NT2/D1 (cell line): ENCODE data around the gene MEF2B.
"Not testable (repeated sequence)": the region's sequence is repeated elsewhere in the genome, so short reads cannot be mapped to it uniquely, and the experiment has no call there.

ENCODE experiments used
- DNase-seq: peaks from one replicate; pipeline ENCODE4 v3.0.0-alpha.2; 2011; ENCODE audit warnings: low read depth, low spot score
- H3K27me3 ChIP-seq: 2 replicates; pipeline ENCODE4 v1.6.0; 2011; ENCODE audit warnings: mild to moderate bottlenecking; ENCODE audit not compliant: insufficient read length, insufficient read depth
- H3K36me3 ChIP-seq: 2 replicates; pipeline ENCODE4 v1.6.1; 2011; ENCODE audit warnings: mild to moderate bottlenecking, low read length, mixed read lengths; ENCODE audit not compliant: insufficient read depth, insufficient read length
- H3K4me1 ChIP-seq: 2 replicates; pipeline ENCODE4 v1.5.1; 2011; ENCODE audit not compliant: insufficient read depth, insufficient read length
- H3K4me3 ChIP-seq: 2 replicates; pipeline ENCODE4 v1.5.1; 2011; ENCODE audit warnings: low read depth; ENCODE audit not compliant: insufficient read length
- H3K9ac ChIP-seq: 2 replicates; pipeline ENCODE4 v1.6.0; 2011; ENCODE audit warnings: low read depth; ENCODE audit not compliant: insufficient read length
- H3K9me3 ChIP-seq: 2 replicates; pipeline ENCODE4 v1.5.1; 2011; ENCODE audit warnings: mild to moderate bottlenecking, low read length; ENCODE audit not compliant: insufficient read depth
- SUZ12 ChIP-seq: IDR thresholded peaks from 2 replicates; pipeline ENCODE4 v1.6.1; 2011; ENCODE audit not compliant: insufficient read length, insufficient read depth; ENCODE audit errors: extremely low read depth
- YY1 ChIP-seq: IDR thresholded peaks from 2 replicates; pipeline ENCODE4 v1.6.1; 2011; ENCODE audit not compliant: insufficient read length, insufficient read depth
- ZNF274 ChIP-seq: IDR thresholded peaks from 2 replicates; pipeline ENCODE4 v1.6.1; 2011; ENCODE audit warnings: mild to moderate bottlenecking, low read depth, low read length

MEF2B gene

DNA sequence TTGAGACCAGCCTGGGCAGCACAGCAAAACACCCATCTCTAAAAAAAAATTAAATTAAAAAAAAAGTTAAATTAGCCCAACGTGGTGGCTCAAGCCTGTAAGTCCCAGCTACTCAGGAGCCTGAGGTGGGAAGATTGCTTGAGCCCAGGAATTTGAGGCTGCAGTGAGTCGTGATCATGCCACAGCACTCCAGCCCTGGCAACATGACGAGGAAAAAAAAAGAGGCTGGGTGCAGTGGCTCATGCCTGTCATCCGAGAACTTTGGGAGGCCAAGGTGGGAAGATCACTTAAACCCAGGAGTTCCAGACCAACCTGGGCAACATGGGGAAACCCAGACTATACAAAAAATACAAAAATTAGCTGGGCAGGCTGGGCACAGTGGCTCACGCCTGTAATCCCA lies 29.6 kb downstream of the MEF2B start:
- DNase-seq: no peak

GRCh38 chr19:19139876-19140229 lies 30.2 kb downstream of the MEF2B start:
- no peak for DNase-seq
- TF ChIP-seq ZNF274: no peak
- no peak for TF ChIP-seq SUZ12
- no peak for TF ChIP-seq YY1
- H3K9me3 ChIP-seq: no peaks in the 10 kb centered on the region
- H3K4me3 ChIP-seq: no peak overlapping the region
- peaks cover 19% of the 10 kb centered on the region for H3K27me3 ChIP-seq
- H3K9ac ChIP-seq: no peak overlapping the region
- H3K4me1 ChIP-seq: peaks cover 2% of the 10 kb centered on the region
- H3K36me3 ChIP-seq: no peaks in the 10 kb centered on the region

More for the DNA sequence above, 29.6 kb downstream of the MEF2B start:
- TF ChIP-seq YY1 (no peak), ZNF274 (no peak), SUZ12 (no peak)
- H3K4me1 ChIP-seq: peaks cover 2% of the 10 kb centered on the region
- H3K27me3 ChIP-seq: peaks cover 19% of the 10 kb centered on the region
- H3K9ac ChIP-seq: no peak overlapping the region
- H3K36me3 ChIP-seq: no peaks in the 10 kb centered on the region
- H3K9me3 ChIP-seq: no peaks in the 10 kb centered on the region
- H3K4me3 ChIP-seq: no peak overlapping the region

DNA sequence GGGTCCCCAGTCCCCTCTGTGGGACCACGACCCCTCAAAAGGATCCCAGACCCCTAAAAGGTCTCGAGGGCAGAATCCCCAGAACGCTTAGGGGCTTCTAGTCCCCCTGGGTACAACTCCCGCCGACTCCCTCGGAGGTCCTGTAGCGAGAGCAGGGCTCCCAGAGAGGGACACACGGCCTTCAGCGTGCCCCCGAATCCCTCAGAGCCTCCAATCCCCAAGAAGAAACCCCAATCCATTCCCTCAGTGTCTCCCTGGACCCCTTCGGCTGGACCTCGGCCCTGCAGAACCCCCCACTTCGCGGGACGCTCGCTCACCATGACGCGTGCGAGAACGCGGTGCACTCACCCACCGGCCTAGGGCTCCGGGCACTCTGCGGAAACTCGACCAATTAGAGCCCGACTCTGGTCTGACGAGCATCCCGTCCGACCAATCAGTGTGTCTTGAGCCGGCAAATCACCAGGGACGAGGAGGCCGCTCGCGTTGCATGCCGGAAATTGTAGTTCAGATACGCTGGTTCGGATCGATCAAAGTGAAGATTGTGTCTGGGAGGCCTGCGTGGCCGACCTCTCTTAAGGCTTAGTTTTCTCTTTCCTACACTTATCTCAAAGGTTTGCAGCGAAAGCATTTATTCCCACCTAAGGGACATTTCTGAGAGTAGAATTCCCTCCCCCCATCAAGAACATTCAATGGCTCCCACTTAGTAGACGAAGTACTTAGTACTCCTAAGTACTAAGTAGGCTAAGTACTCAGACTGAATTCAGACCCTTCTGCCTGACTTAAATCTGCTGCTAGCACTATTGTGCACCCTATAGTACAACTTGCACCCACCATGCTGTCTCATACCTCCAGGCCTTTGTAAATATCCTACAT lies 31.7 kb downstream of the MEF2B start, which contains the start of gene TMEM161A:
Gene TMEM161A, minus strand, starts transcription at position 370 of the 873 bp plus-strand sequence. Its CDS starts 50 bp downstream, at position 320.
- peaks cover 3% of the 10 kb centered on the region for H3K36me3 ChIP-seq
- peaks cover 19% of the 10 kb centered on the region for H3K27me3 ChIP-seq
- peaks cover 2% of the 10 kb centered on the region for H3K4me1 ChIP-seq
- TF ChIP-seq ZNF274: no peak
- TF ChIP-seq SUZ12: no peak
- no peak for TF ChIP-seq YY1
- DNase-seq: peak; percentile 98
- peak within 1 kb of the TSS; percentile 95 for H3K9ac ChIP-seq
- peaks cover under 1% of the 10 kb centered on the region; the same call in 1 of the 2 replicates for H3K9me3 ChIP-seq
- peak within 1 kb of the TSS; percentile 82 for H3K4me3 ChIP-seq

- Histone ChIP-seq H3K4me1 (peaks cover 2% of the 10 kb centered on the region), H3K4me3 (peak overlapping the region; percentile 82), H3K36me3 (peaks cover 8% of the 10 kb centered on the region), H3K9me3 (peaks cover 7% of the 10 kb centered on the region; the same call in 1 of the 2 replicates), H3K27me3 (peaks cover 19% of the 10 kb centered on the region), H3K9ac (peak overlapping the region; percentile 95)
- TF ChIP-seq ZNF274 (no peak), SUZ12 (no peak), YY1 (no peak)
- DNase-seq: no peak
Observed at GRCh38 chr19:19137556-19138108, 32.4 kb downstream of the MEF2B start.

DNA sequence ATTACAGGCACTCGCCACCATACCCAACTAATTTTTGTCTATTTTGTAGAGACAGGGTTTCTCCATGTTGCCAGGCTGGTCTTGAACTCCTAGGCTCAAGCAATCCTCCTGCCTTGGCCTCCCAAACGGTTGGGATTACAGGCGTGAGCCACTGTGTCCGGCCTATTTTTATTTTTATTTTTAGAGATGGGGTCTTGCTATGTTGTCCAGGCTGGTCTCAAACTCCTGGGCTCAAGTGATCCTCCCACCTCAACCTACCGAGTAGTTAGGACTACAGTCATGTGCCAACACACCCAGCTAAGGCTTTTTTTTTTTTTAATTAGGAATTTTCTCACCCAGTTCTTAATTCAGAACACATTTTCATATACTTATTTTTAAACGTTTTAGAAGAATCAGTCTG lies 34.4 kb downstream of the MEF2B start:
- not testable (repeated sequence) for DNase-seq
- peaks cover 18% of the 10 kb centered on the region; the same call in 1 of the 2 replicates for H3K9me3 ChIP-seq

DNA sequence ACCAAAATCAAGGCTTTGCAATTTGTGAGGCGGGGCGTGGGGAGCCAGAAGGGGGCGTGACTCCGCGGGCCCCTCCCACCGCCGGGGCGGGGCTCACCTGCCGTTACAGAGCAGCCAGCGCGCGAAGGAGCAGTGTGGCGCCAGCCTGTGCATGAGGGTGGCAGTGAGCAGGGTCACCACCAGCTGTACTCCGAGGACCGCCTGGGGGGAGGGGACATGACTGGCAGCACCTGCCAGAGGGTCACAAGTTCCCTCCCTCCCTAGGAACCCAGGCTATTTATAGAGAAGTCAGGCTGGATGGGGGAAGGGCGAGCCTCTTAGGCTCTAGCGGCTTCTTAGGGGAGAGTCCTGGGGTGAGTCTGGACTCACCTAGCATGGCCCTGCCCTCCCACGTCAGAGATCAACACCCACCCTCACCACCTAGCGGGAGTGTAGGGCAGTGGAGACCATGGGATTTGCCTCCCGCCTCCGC lies 35.3 kb downstream of the MEF2B start:
- no peak for DNase-seq
- peaks cover 2% of the 10 kb centered on the region for H3K4me1 ChIP-seq
- no peak overlapping the region for H3K4me3 ChIP-seq
- H3K27me3 ChIP-seq: peaks cover under 1% of the 10 kb centered on the region
- H3K9ac ChIP-seq: no peak overlapping the region
- H3K36me3 ChIP-seq: peaks cover 23% of the 10 kb centered on the region
- peaks cover 18% of the 10 kb centered on the region; the same call in 1 of the 2 replicates for H3K9me3 ChIP-seq
- TF ChIP-seq ZNF274 (no peak), YY1 (no peak), SUZ12 (no peak)

More for the DNA sequence above, 34.4 kb downstream of the MEF2B start:
- not testable (repeated sequence) for H3K4me1 ChIP-seq, H3K9ac ChIP-seq, H3K4me3 ChIP-seq
- Histone ChIP-seq H3K36me3 (peaks cover 16% of the 10 kb centered on the region), H3K27me3 (peaks cover 10% of the 10 kb centered on the region)

DNA sequence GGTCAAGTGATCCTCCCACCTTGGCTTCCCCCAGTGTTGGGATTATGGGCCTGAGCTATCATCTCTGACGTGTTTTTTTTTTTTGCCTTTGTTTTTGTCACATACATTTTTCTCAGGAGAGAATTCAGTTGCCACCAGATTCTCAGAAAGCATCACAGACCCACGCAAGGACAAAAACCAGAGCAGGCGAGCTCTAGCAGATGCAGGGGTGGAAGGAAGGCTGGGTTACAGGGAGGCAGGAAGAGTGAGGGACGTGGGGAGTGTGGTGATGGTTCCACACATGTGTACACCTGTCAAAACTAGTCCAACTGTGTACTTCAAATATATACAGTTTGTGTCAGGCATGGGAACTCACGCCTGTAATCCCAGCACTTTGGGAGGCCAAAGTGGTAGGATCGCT lies 36.1 kb downstream of the MEF2B start:
- peaks cover 18% of the 10 kb centered on the region; the same call in 1 of the 2 replicates for H3K9me3 ChIP-seq
- peaks cover 24% of the 10 kb centered on the region for H3K36me3 ChIP-seq
- DNase-seq: no peak
- TF ChIP-seq ZNF274 (no peak), SUZ12 (no peak), YY1 (no peak)
- no peak overlapping the region for H3K9ac ChIP-seq
- no peaks in the 10 kb centered on the region for H3K27me3 ChIP-seq
- no peak overlapping the region for H3K4me3 ChIP-seq
- peaks cover 2% of the 10 kb centered on the region for H3K4me1 ChIP-seq
